K562 (cell line): ENCODE results near the gene C6orf47. TPM values are rescaled to one million over a fixed set of nuclear protein-coding genes. Genes with fewer than 3 reads are reported as not detected.

ENCODE experiments used
- BRD9 ChIP-seq: fragments of 450-650 bp; IDR thresholded peaks from 2 replicates; pipeline ENCODE4 v1.6.1; 2018; ENCODE audit warnings: low read depth; ENCODE audit not compliant: partially characterized antibody
- E2F4 ChIP-seq: sonication (generic); formaldehyde crosslinking; IDR thresholded peaks from 2 replicates; pipeline ENCODE4 v1.8.0; 2022; ENCODE audit warnings: mild to moderate bottlenecking, low read depth, missing genetic modification reagents
- HDAC3 ChIP-seq: fragments of 450-650 bp; IDR thresholded peaks from 2 replicates; pipeline ENCODE4 v1.6.1; 2018; ENCODE audit warnings: borderline replicate concordance, mild to moderate bottlenecking, moderate library complexity; ENCODE audit not compliant: partially characterized antibody
- HNRNPLL ChIP-seq: fragments of 200-400 bp; formaldehyde crosslinking; IDR thresholded peaks from 2 replicates; pipeline ENCODE4 v1.6.1; 2017; ENCODE audit warnings: low read length, low read depth, mild to moderate bottlenecking; ENCODE audit not compliant: poor library complexity, severe bottlenecking
- NFRKB ChIP-seq: fragments of 450-650 bp; IDR thresholded peaks from 2 replicates; pipeline ENCODE4 v1.6.1; 2016; ENCODE audit warnings: low read depth
- NFYB ChIP-seq: IDR thresholded peaks from 2 replicates; pipeline ENCODE4 v1.6.1; 2011; ENCODE audit warnings: mild to moderate bottlenecking, moderate library complexity; ENCODE audit not compliant: insufficient read length; ENCODE audit errors: extremely low read depth
- NONO ChIP-seq, 2 experiments: fragments of 200-400 bp in 1 of 2; fragments of 450-650 bp in 1 of 2; formaldehyde crosslinking in 1 of 2; IDR thresholded peaks; 2 replicates each; pipeline ENCODE4 v1.6.1; 2017; ENCODE audit warnings: low read depth in 2 of 2, mild to moderate bottlenecking in 2 of 2, moderate library complexity in 2 of 2, low read length in 1 of 2
- NR2F6 ChIP-seq: fragments of 450-650 bp; formaldehyde crosslinking; IDR thresholded peaks from 2 replicates; pipeline ENCODE4 v1.4.0; 2020; ENCODE audit warnings: mild to moderate bottlenecking
- PHF21A ChIP-seq: fragments of 450-650 bp; IDR thresholded peaks from 2 replicates; pipeline ENCODE4 v1.6.1; 2017; ENCODE audit warnings: low read depth, borderline replicate concordance
- POLR3A ChIP-seq: IDR thresholded peaks from 2 replicates; pipeline ENCODE4 v1.6.1; 2011; ENCODE audit warnings: borderline replicate concordance, mild to moderate bottlenecking, moderate library complexity; ENCODE audit not compliant: insufficient read length, insufficient read depth; ENCODE audit errors: extremely low read depth
- SP2 ChIP-seq: IDR thresholded peaks from 2 replicates; pipeline ENCODE4 v1.6.1; 2011; ENCODE audit warnings: mild to moderate bottlenecking, low read depth, low read length, moderate library complexity; ENCODE audit not compliant: poor library complexity, severe bottlenecking; ENCODE audit errors: extremely low read depth
- ZBTB1 ChIP-seq: sonication (generic); formaldehyde crosslinking; IDR thresholded peaks from 2 replicates; pipeline ENCODE4 v1.8.1; 2023; ENCODE audit warnings: missing genetic modification reagents, low read depth, mild to moderate bottlenecking, borderline replicate concordance
- ZBTB8A ChIP-seq: fragments of 450-650 bp; IDR thresholded peaks from 2 replicates; pipeline ENCODE4 v1.6.1; 2018; ENCODE audit warnings: mild to moderate bottlenecking, moderate library complexity; ENCODE audit not compliant: partially characterized antibody
- ZNF41 ChIP-seq: fragments of 250-450 bp; sonication (Bioruptor Pico); conservative IDR thresholded peaks from 2 replicates; pipeline ENCODE4 v1.4.0; 2020; ENCODE audit warnings: mild to moderate bottlenecking
- ZNF780A ChIP-seq: fragments of 250-450 bp; sonication (Bioruptor Pico); IDR thresholded peaks from 2 replicates; pipeline ENCODE4 v1.5.0; 2021; ENCODE audit warnings: mild to moderate bottlenecking
- polyA plus RNA-seq, 8 experiments: library from polyadenylated mRNA; depleted of rRNA in 4 of 8; stranded (reverse) in 5 of 8; unstranded in 3 of 8; fragments of >200 nt; fragmentation: Nextera tagmentation in 2 of 8; fragmentation: Illumina TruSeq in 1 of 8; extraction: Ambion mirVana in 2 of 8; extraction: Trizol in 1 of 8; gene quantifications; 2 replicates each; pipeline versions ENCODE4 v1.2.1 to v1.2.3, GENCODE V29; 2011 to 2014; ENCODE audit warnings: inconsistent platforms in 1 of 8, missing spikeins in 1 of 8
- total RNA-seq, 7 experiments: library from RNA; depleted of rRNA in 6 of 7; stranded (reverse); fragments of >200 nt in 6 of 7; fragmentation: Illumina TruSeq in 2 of 7; extraction: Trizol in 2 of 7; gene quantifications; 2 replicates each; pipeline versions ENCODE4 v1.2.1 to v1.2.3, GENCODE V29; 2011 to 2021; ENCODE audit warnings: low replicate concordance in 1 of 7
- TF ChIP-seq, protein P1 (sequence below): sonication (generic); formaldehyde crosslinking; IDR thresholded peaks from 2 replicates; pipeline ENCODE4 v1.8.0; 2022; ENCODE audit warnings: mild to moderate bottlenecking, missing genetic modification reagents
- TF ChIP-seq, protein P2 (sequence below): fragments of 450-650 bp; IDR thresholded peaks from 2 replicates; pipeline ENCODE4 v1.6.1; 2016; ENCODE audit warnings: antibody characterized with exemption
- TF ChIP-seq, protein P3 (sequence below): sonication (generic); formaldehyde crosslinking; IDR thresholded peaks from 2 replicates; pipeline ENCODE4 v1.8.0; 2022; ENCODE audit warnings: missing genetic modification reagents, mild to moderate bottlenecking, moderate library complexity, borderline replicate concordance
- TF ChIP-seq, protein P4 (sequence below), 2 experiments: IDR thresholded peaks; 2 replicates each; pipeline ENCODE4 v1.6.1; 2012; ENCODE audit warnings: improper control_type of control experiment in 2 of 2, low read depth in 2 of 2, low read length in 2 of 2, borderline replicate concordance in 1 of 2

The C6orf47 gene
- total and polyA plus RNA-seq, 9 of the 15 experiments (the other 6 are each of a cell fraction or from before 2014, with no cell fraction given) = 0.14 to 43.8 (median 27.0) TPM

- TF ChIP-seq BRD9 (peak; percentile 89), NFRKB (peak; percentile 94), HNRNPLL (peak; percentile 41), NR2F6 (CRISPR knock-in tag) (peak; percentile 84), ZNF41 (CRISPR knock-in tag) (no peak; the same call in 1 of the 2 replicates), ZNF780A (CRISPR knock-in tag) (no peak), SP2 (no peak), PHF21A (no peak), POLR3A (no peak), NFYB (no peak), HDAC3 (no peak), ZBTB1 (peak; percentile 87), ZBTB8A (no peak), E2F4 (peak; percentile 15), NONO (IDR thresholded peaks at IDR 0.05; ENCODE audit: low read depth in 2 of 2, low read length in 1 of 2) (peak in 1 of 2 experiments; percentile 75; a peak in 2 of 4 replicates)
- TF ChIP-seq, protein P1, sequence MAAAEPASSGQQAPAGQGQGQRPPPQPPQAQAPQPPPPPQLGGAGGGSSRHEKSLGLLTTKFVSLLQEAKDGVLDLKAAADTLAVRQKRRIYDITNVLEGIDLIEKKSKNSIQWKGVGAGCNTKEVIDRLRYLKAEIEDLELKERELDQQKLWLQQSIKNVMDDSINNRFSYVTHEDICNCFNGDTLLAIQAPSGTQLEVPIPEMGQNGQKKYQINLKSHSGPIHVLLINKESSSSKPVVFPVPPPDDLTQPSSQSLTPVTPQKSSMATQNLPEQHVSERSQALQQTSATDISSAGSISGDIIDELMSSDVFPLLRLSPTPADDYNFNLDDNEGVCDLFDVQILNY = no peak; the same call in none of the 2 replicates
- TF ChIP-seq, protein P2, sequence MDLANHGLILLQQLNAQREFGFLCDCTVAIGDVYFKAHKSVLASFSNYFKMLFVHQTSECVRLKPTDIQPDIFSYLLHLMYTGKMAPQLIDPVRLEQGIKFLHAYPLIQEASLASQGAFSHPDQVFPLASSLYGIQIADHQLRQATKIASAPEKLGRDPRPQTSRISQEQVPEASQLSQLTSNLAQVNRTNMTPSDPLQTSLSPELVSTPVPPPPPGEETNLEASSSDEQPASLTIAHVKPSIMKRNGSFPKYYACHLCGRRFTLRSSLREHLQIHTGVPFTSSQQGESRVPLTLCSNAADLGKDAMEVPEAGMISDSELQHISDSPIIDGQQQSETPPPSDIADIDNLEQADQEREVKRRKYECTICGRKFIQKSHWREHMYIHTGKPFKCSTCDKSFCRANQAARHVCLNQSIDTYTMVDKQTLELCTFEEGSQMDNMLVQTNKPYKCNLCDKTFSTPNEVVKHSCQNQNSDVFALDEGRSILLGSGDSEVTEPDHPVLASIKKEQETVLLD = peak; percentile 79
- TF ChIP-seq, protein P3, sequence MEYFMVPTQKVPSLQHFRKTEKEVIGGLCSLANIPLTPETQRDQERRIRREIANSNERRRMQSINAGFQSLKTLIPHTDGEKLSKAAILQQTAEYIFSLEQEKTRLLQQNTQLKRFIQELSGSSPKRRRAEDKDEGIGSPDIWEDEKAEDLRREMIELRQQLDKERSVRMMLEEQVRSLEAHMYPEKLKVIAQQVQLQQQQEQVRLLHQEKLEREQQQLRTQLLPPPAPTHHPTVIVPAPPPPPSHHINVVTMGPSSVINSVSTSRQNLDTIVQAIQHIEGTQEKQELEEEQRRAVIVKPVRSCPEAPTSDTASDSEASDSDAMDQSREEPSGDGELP (CRISPR knock-in tag) = peak; percentile 81
- TF ChIP-seq, protein P4, sequence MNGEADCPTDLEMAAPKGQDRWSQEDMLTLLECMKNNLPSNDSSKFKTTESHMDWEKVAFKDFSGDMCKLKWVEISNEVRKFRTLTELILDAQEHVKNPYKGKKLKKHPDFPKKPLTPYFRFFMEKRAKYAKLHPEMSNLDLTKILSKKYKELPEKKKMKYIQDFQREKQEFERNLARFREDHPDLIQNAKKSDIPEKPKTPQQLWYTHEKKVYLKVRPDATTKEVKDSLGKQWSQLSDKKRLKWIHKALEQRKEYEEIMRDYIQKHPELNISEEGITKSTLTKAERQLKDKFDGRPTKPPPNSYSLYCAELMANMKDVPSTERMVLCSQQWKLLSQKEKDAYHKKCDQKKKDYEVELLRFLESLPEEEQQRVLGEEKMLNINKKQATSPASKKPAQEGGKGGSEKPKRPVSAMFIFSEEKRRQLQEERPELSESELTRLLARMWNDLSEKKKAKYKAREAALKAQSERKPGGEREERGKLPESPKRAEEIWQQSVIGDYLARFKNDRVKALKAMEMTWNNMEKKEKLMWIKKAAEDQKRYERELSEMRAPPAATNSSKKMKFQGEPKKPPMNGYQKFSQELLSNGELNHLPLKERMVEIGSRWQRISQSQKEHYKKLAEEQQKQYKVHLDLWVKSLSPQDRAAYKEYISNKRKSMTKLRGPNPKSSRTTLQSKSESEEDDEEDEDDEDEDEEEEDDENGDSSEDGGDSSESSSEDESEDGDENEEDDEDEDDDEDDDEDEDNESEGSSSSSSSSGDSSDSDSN (IDR thresholded peaks at IDR 0.05; ENCODE audit: borderline replicate concordance in 1 of 2, low read depth in 2 of 2, low read length in 2 of 2) = peak; percentile 35 to 83; a peak in 2 of 4 replicates
These were observed 5.1 kb upstream of the C6orf47 start, which contains the start of gene CSNK2B (continued) for GRCh38 chr6:31665501-31666336.
